Breast epithelium (tissue), 4 donors: Measurements from ENCODE around the gene XCR1. TPM values are rescaled to one million over a fixed set of nuclear protein-coding genes. Genes with fewer than 3 reads are reported as not detected.

Experiments
- DNase-seq, 2 donors: peaks; one replicate each; pipeline ENCODE4 v3.0.0-alpha.2; 2019; ENCODE audit warnings: low spot score in 2 of 2
- H3K27ac ChIP-seq, 2 donors: fragments of 200-600 bp; sonication (generic) in 1 of 2; one replicate each; pipeline ENCODE4 v1.5.1; 2016 to 2019; ENCODE audit warnings: mild to moderate bottlenecking in 1 of 2
- H3K27me3 ChIP-seq, 2 donors: fragments of 200-600 bp; sonication (generic) in 1 of 2; one replicate each; pipeline versions ENCODE4 v1.5.1 to v1.6.0; 2017 to 2019; ENCODE audit warnings: control low read depth in 1 of 2, mild to moderate bottlenecking in 1 of 2
- H3K36me3 ChIP-seq: fragments of 200-600 bp; one replicate; pipeline ENCODE4 v1.5.1; 2019
- H3K4me1 ChIP-seq, 2 donors: fragments of 200-600 bp; sonication (generic); one replicate each; pipeline ENCODE4 v1.5.1; 2016 to 2019; ENCODE audit warnings: control low read depth in 1 of 2
- H3K4me3 ChIP-seq, 3 donors: fragments of 200-600 bp; sonication (generic); 1 replicate in 2 of 3; 2 replicates in 1 of 3; pipeline ENCODE4 v1.5.1; 2016 to 2019; ENCODE audit warnings: mild to moderate bottlenecking in 3 of 3, moderate library complexity in 2 of 3
- H3K9me3 ChIP-seq, 2 donors: fragments of 200-600 bp; sonication (generic) in 1 of 2; one replicate each; pipeline ENCODE4 v1.5.1; 2016 to 2019; ENCODE audit warnings: control low read depth in 1 of 2
- CTCF ChIP-seq, 3 donors: fragments of 450-650 bp; IDR thresholded peaks; one replicate each; pipeline ENCODE4 v1.5.1; 2016 to 2017; ENCODE audit warnings: antibody characterized with exemption in 3 of 3, mild to moderate bottlenecking in 3 of 3, moderate library complexity in 3 of 3
- POLR2A ChIP-seq: fragments of 450-650 bp; IDR thresholded peaks from one replicate; pipeline ENCODE4 v1.6.1; 2016; ENCODE audit warnings: antibody characterized with exemption, mild to moderate bottlenecking, moderate library complexity
- POLR2AphosphoS5 ChIP-seq, 3 donors: sonication (generic); formaldehyde crosslinking; IDR thresholded peaks; one replicate each; pipeline ENCODE4 v1.6.1; 2017; ENCODE audit warnings: antibody characterized with exemption in 3 of 3
- intact Hi-C: fragments of 100-400 bp; cut with DNase I; formaldehyde crosslinking; loops from one replicate; pipeline ENCODE4 v1.15.1; 2023; ENCODE audit warnings: low total_unique reads
- total RNA-seq, 3 donors: library from RNA; depleted of rRNA; stranded (reverse); fragments of >200 nt; gene quantifications; one replicate each; pipeline ENCODE4 v1.1.0, GENCODE V29; 2016

Gene XCR1
- total RNA-seq, 3 donors from 2014 or later: under 0.01 TPM

GRCh38 chr3:45984331-45985312 is 42.7 kb downstream of the XCR1 start:
- Histone ChIP-seq H3K27me3 (no peaks in the 10 kb centered on the region), H3K27ac (peak overlapping the region; percentile 81), H3K4me3 (no peak overlapping the region), H3K4me1 (peaks cover 16 to 55% of the 10 kb centered on the region in 2 donors), H3K36me3 (no peaks in the 10 kb centered on the region), H3K9me3 (no peaks in the 10 kb centered on the region)
- intact Hi-C loops: no loop called here
- TF ChIP-seq CTCF (IDR thresholded peaks at IDR 0.05) (no peak), POLR2AphosphoS5 (IDR thresholded peaks at IDR 0.05) (no peak), POLR2A (no peak)
- no peak for DNase-seq

- Histone ChIP-seq H3K36me3 (no peaks in the 10 kb centered on the region), H3K27me3 (no peaks in the 10 kb centered on the region), H3K4me1 (peaks cover 16 to 48% of the 10 kb centered on the region in 2 donors), H3K27ac (peak overlapping the region; percentile 81), H3K4me3 (no peak overlapping the region), H3K9me3 (no peaks in the 10 kb centered on the region)
- DNase-seq: no peak
- TF ChIP-seq CTCF (IDR thresholded peaks at IDR 0.05) (no peak), POLR2AphosphoS5 (IDR thresholded peaks at IDR 0.05) (no peak), POLR2A (no peak)
- intact Hi-C loops: no loop called here
Measured at GRCh38 chr3:45983770-45984169, 43.5 kb downstream of the XCR1 start.

- peaks cover 7 to 29% of the 10 kb centered on the region in 2 donors for H3K4me1 ChIP-seq
- H3K27ac ChIP-seq: no peak overlapping the region
- no peak overlapping the region for H3K4me3 ChIP-seq
- no peaks in the 10 kb centered on the region for H3K27me3 ChIP-seq
- no peak for DNase-seq
- intact Hi-C loops: no loop called here
- no peaks in the 10 kb centered on the region for H3K36me3 ChIP-seq
- no peaks in the 10 kb centered on the region for H3K9me3 ChIP-seq
- TF ChIP-seq POLR2A (no peak), POLR2AphosphoS5 (IDR thresholded peaks at IDR 0.05) (no peak), CTCF (IDR thresholded peaks at IDR 0.05) (no peak)
Measured at GRCh38 chr3:45981346-45982074, 45.8 kb downstream of the XCR1 start.

- Histone ChIP-seq H3K27me3 (no peaks in the 10 kb centered on the region), H3K27ac (no peak overlapping the region), H3K9me3 (no peaks in the 10 kb centered on the region), H3K4me3 (no peak overlapping the region), H3K36me3 (no peaks in the 10 kb centered on the region), H3K4me1 (peaks cover 4 to 22% of the 10 kb centered on the region in 2 donors)
- TF ChIP-seq POLR2AphosphoS5 (IDR thresholded peaks at IDR 0.05) (no peak), POLR2A (no peak), CTCF (IDR thresholded peaks at IDR 0.05) (no peak)
- intact Hi-C loops: no loop called here
- no peak for DNase-seq
Measured at GRCh38 chr3:45980819-45981218, 46.5 kb downstream of the XCR1 start.
